ENCODE measurements around the gene TNNC1.

TNNC1 gene

GRCh38 chr3:52461874-52462273 is 8.0 kb upstream of the TNNC1 start:
- Histone ChIP-seq H2AFZ (ENCODE audit: low read depth) (no peak overlapping the region), H4K20me1 (ENCODE audit: insufficient read depth) (no peaks in the 10 kb centered on the region), H3K79me2 (ENCODE audit: insufficient read depth, low read depth) (0 out of 2 replicates have a peak, but pooled peaks cover 5% of the 10 kb centered on the region), H3K4me2 (no peak overlapping the region), H3K36me3 (ENCODE audit: insufficient read depth) (no peaks in the 10 kb centered on the region), H3K9ac (no peak overlapping the region), H3K4me3 (IDR thresholded peaks at IDR 0.05; ENCODE audit: insufficient read depth, low read depth, low read length) (no peak overlapping the region), H3K4me1 (ENCODE audit: low read depth, poor library complexity, severe bottlenecking) (peaks cover 3% of the 10 kb centered on the region), H3K27ac (no peak overlapping the region), H3K27me3 (ENCODE audit: insufficient read depth, low read depth) (no peaks in the 10 kb centered on the region)
- TF ChIP-seq, protein P1, sequence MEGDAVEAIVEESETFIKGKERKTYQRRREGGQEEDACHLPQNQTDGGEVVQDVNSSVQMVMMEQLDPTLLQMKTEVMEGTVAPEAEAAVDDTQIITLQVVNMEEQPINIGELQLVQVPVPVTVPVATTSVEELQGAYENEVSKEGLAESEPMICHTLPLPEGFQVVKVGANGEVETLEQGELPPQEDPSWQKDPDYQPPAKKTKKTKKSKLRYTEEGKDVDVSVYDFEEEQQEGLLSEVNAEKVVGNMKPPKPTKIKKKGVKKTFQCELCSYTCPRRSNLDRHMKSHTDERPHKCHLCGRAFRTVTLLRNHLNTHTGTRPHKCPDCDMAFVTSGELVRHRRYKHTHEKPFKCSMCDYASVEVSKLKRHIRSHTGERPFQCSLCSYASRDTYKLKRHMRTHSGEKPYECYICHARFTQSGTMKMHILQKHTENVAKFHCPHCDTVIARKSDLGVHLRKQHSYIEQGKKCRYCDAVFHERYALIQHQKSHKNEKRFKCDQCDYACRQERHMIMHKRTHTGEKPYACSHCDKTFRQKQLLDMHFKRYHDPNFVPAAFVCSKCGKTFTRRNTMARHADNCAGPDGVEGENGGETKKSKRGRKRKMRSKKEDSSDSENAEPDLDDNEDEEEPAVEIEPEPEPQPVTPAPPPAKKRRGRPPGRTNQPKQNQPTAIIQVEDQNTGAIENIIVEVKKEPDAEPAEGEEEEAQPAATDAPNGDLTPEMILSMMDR (conservative IDR thresholded peaks at IDR 0.05; ENCODE audit: low read depth, low read length): no peak

- Histone ChIP-seq H3K36me3 (ENCODE audit: insufficient read depth) (no peaks in the 10 kb centered on the region), H3K27ac (no peak overlapping the region), H3K9ac (no peak overlapping the region), H3K79me2 (ENCODE audit: insufficient read depth, low read depth) (peaks cover 12% of the 10 kb centered on the region; the same call in 1 of the 2 replicates), H2AFZ (ENCODE audit: low read depth) (no peak overlapping the region), H3K4me1 (ENCODE audit: low read depth, poor library complexity, severe bottlenecking) (peaks cover 8% of the 10 kb centered on the region), H3K4me2 (no peak overlapping the region), H4K20me1 (ENCODE audit: insufficient read depth) (no peaks in the 10 kb centered on the region), H3K27me3 (ENCODE audit: insufficient read depth, low read depth) (no peaks in the 10 kb centered on the region), H3K4me3 (IDR thresholded peaks at IDR 0.05; ENCODE audit: insufficient read depth, low read depth, low read length) (no peak overlapping the region)
- TF ChIP-seq, protein P1 (conservative IDR thresholded peaks at IDR 0.05; ENCODE audit: low read depth, low read length): no peak
These were observed 5.1 kb upstream of the TNNC1 start for GRCh38 chr3:52458770-52459545.

DNA sequence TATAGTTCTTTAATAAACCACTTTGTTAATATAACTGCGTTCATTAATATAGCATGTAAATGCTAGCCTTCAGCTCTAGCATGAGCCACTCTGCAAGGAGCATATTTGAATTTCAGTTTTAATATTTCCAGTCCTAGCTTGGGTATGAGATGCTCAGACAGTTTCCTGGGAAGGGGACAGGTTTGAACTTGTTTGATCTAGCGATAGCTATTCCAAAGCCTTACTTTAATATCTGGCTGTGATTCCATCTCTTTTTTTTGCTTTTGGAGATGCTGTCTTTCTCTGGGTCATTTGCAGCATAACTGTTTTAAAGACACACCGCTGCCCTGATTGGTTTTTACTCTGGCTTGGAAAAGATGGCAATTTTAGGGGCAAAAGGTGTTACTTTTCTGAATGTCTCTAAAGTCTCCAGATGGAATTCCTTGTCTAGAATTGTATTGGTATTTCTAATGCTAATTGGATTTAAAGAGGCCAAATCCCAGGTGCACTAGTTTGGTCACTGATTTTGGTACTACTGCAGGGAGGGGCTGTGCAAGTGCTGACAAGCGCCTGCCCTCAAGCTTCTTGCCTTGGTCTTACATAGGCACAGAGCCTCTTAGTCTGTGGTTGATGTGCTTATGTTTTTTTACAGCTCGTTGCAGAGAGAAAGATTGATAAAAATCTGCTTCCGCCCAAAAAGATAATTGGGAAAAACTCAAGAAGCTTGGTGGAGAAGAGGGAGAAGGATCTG is 4.4 kb upstream of the TNNC1 start:
- no peak overlapping the region for H3K4me2 ChIP-seq
- H3K27ac ChIP-seq: no peak overlapping the region
- TF ChIP-seq, protein P1 (conservative IDR thresholded peaks at IDR 0.05; ENCODE audit: low read depth, low read length): no peak
- H3K27me3 ChIP-seq (ENCODE audit: insufficient read depth, low read depth): no peaks in the 10 kb centered on the region
- peaks cover 12% of the 10 kb centered on the region; the same call in 1 of the 2 replicates for H3K79me2 ChIP-seq (ENCODE audit: insufficient read depth, low read depth)
- no peak overlapping the region for H2AFZ ChIP-seq (ENCODE audit: low read depth)
- H3K9ac ChIP-seq: no peak overlapping the region
- no peaks in the 10 kb centered on the region for H3K36me3 ChIP-seq (ENCODE audit: insufficient read depth)
- H4K20me1 ChIP-seq (ENCODE audit: insufficient read depth): no peaks in the 10 kb centered on the region
- no peak overlapping the region for H3K4me3 ChIP-seq (IDR thresholded peaks at IDR 0.05; ENCODE audit: insufficient read depth, low read depth, low read length)
- peaks cover 8% of the 10 kb centered on the region for H3K4me1 ChIP-seq (ENCODE audit: low read depth, poor library complexity, severe bottlenecking)

DNA sequence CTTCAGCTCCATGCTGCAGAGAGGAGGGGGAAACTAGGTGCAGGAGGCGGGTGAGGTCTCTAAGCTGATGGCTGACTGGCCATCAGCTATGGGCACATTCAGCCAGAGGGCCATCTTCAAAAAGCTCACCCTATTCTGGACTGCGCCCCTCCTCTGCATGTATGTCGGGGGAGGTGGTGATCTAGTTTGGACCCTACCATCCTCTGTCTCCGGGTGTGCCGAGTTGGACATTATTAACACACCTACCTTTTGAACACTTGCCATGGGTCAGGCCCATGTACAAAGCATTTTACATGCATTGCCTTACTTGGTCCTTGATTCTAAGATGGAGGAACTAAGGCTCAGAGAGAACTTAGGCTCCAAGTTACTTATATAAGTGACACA is 3.0 kb upstream of the TNNC1 start:
- H2AFZ ChIP-seq (ENCODE audit: low read depth): no peak overlapping the region
- no peak overlapping the region for H3K4me3 ChIP-seq (IDR thresholded peaks at IDR 0.05; ENCODE audit: insufficient read depth, low read depth, low read length)
- TF ChIP-seq, protein P1 (conservative IDR thresholded peaks at IDR 0.05; ENCODE audit: low read depth, low read length): no peak
- H3K9ac ChIP-seq: no peak overlapping the region
- H3K36me3 ChIP-seq (ENCODE audit: insufficient read depth): no peaks in the 10 kb centered on the region
- H3K27me3 ChIP-seq (ENCODE audit: insufficient read depth, low read depth): no peaks in the 10 kb centered on the region
- H3K4me1 ChIP-seq (ENCODE audit: low read depth, poor library complexity, severe bottlenecking): peaks cover 8% of the 10 kb centered on the region
- H4K20me1 ChIP-seq (ENCODE audit: insufficient read depth): no peaks in the 10 kb centered on the region
- H3K4me2 ChIP-seq: peak overlapping the region; percentile 66; the same call in 1 of the 2 replicates
- H3K27ac ChIP-seq: no peak overlapping the region
- peaks cover 12% of the 10 kb centered on the region; the same call in 1 of the 2 replicates for H3K79me2 ChIP-seq (ENCODE audit: insufficient read depth, low read depth)
